CD14-positive monocyte (primary cell): ENCODE results near the gene SAAL1. TPM values are rescaled to one million over a fixed set of nuclear protein-coding genes. Genes with fewer than 3 reads are reported as not detected.

Experiments used
- DNase-seq, 3 donors: peaks; one replicate each; pipeline ENCODE4 v3.0.0-alpha.2; 2011 to 2022
- H2AFZ ChIP-seq: 2 replicates; pipeline ENCODE4 v1.6.0; 2012; ENCODE audit warnings: mild to moderate bottlenecking, low read depth, low read length, inconsistent platforms; ENCODE audit not compliant: insufficient read depth, poor library complexity, severe bottlenecking
- H3K27ac ChIP-seq, 2 donors: 1 replicate in 1 of 2; 2 replicates in 1 of 2; pipeline ENCODE4 v1.5.1; 2012 to 2013; ENCODE audit warnings: low read length in 2 of 2, control low read depth in 1 of 2, inconsistent platforms in 1 of 2, low read depth in 1 of 2, mild to moderate bottlenecking in 1 of 2
- H3K27me3 ChIP-seq, 2 donors: one replicate each; pipeline versions ENCODE4 v1.6.0 to v1.6.1; 2011 to 2013; ENCODE audit warnings: low read length in 2 of 2; ENCODE audit not compliant: control insufficient read depth in 2 of 2, insufficient read depth in 2 of 2
- H3K36me3 ChIP-seq, 2 donors: replicated peaks in 1 of 2; 1 replicate in 1 of 2; 2 replicates in 1 of 2; pipeline versions ENCODE4 v1.5.1 to v1.6.1; 2012 to 2013; ENCODE audit warnings: low read length in 2 of 2, control low read depth in 1 of 2, inconsistent platforms in 1 of 2, mild to moderate bottlenecking in 1 of 2; ENCODE audit not compliant: insufficient read depth in 2 of 2, control insufficient read depth in 1 of 2
- H3K4me1 ChIP-seq, 2 donors: 1 replicate in 1 of 2; 2 replicates in 1 of 2; pipeline versions ENCODE4 v1.5.1 to v1.6.1; 2012 to 2013; ENCODE audit warnings: low read length in 2 of 2, control low read depth in 1 of 2, inconsistent platforms in 1 of 2, mild to moderate bottlenecking in 1 of 2, moderate library complexity in 1 of 2; ENCODE audit not compliant: insufficient read depth in 2 of 2, control insufficient read depth in 1 of 2
- H3K4me2 ChIP-seq: replicated peaks from 2 replicates; pipeline ENCODE3; 2012; ENCODE audit warnings: low read length, moderate library complexity, mild to moderate bottlenecking; ENCODE audit not compliant: poor library complexity, severe bottlenecking; ENCODE audit errors: extremely low read depth
- H3K4me3 ChIP-seq, 3 experiments: fragments of 200-600 bp in 1 of 3; sonication (generic) in 1 of 3; replicated peaks in 1 of 3; 1 replicate in 2 of 3; 2 replicates in 1 of 3; pipeline ENCODE4 v1.5.1; 2011 to 2013; ENCODE audit warnings: low read length in 3 of 3, mild to moderate bottlenecking in 3 of 3, control low read depth in 2 of 3, low read depth in 2 of 3, inconsistent platforms in 1 of 3, moderate library complexity in 1 of 3
- H3K79me2 ChIP-seq: 2 replicates; pipeline ENCODE4 v1.6.0; 2012; ENCODE audit warnings: mild to moderate bottlenecking, control low read depth, inconsistent platforms, low read length, moderate library complexity; ENCODE audit not compliant: insufficient read depth
- H3K9ac ChIP-seq: 2 replicates; pipeline ENCODE4 v1.6.0; 2017; ENCODE audit warnings: low read length, mild to moderate bottlenecking; ENCODE audit not compliant: insufficient read depth, poor library complexity, severe bottlenecking
- H3K9me3 ChIP-seq, 2 donors: replicated peaks in 1 of 2; 1 replicate in 1 of 2; 2 replicates in 1 of 2; pipeline versions ENCODE4 v1.5.1 to v1.6.1; 2012 to 2013; ENCODE audit warnings: low read length in 2 of 2, control low read depth in 1 of 2; ENCODE audit not compliant: control insufficient read depth in 1 of 2, insufficient read depth in 1 of 2
- H4K20me1 ChIP-seq: 2 replicates; pipeline ENCODE4 v1.6.0; 2012; ENCODE audit warnings: mild to moderate bottlenecking, low read length, control low read depth, moderate library complexity; ENCODE audit not compliant: insufficient read depth
- H3K27ac Mint-ChIP-seq, 7 donors: one replicate each; pipeline ENCODE4 v1.8.0; 2020; ENCODE audit warnings: mild to moderate bottlenecking in 7 of 7, mixed read lengths in 7 of 7, moderate library complexity in 6 of 7, inconsistent platforms in 2 of 7
- H3K27me3 Mint-ChIP-seq, 3 donors: one replicate each; pipeline ENCODE4 v1.8.0; 2021 to 2022; ENCODE audit warnings: low read depth in 3 of 3, mild to moderate bottlenecking in 3 of 3, mixed read lengths in 3 of 3, moderate library complexity in 3 of 3, inconsistent platforms in 1 of 3
- H3K36me3 Mint-ChIP-seq, 2 donors: one replicate each; pipeline ENCODE4 v1.8.0; 2020; ENCODE audit warnings: mixed read lengths in 2 of 2, inconsistent platforms in 1 of 2, mild to moderate bottlenecking in 1 of 2
- H3K4me1 Mint-ChIP-seq: one replicate; pipeline ENCODE4 v1.8.0; 2020; ENCODE audit warnings: mild to moderate bottlenecking, mixed read lengths
- H3K4me3 Mint-ChIP-seq, 2 donors: one replicate each; pipeline ENCODE4 v1.8.0; 2020; ENCODE audit warnings: mild to moderate bottlenecking in 2 of 2, mixed read lengths in 2 of 2, moderate library complexity in 1 of 2
- H3K9me3 Mint-ChIP-seq, 7 donors: one replicate each; pipeline ENCODE4 v1.8.0; 2020 to 2022; ENCODE audit warnings: mixed read lengths in 7 of 7, mild to moderate bottlenecking in 6 of 7, moderate library complexity in 6 of 7, inconsistent platforms in 2 of 7
- WGBS: methylation state at CpG from one replicate; pipeline ENCODE4 v1.1.5; 2013; ENCODE audit warnings: missing lambda C conversion rate; ENCODE audit not compliant: insufficient coverage; 5-methylcytosine and 5-hydroxymethylcytosine counted together
- intact Hi-C, 2 donors: fragments of 100-400 bp; cut with micrococcal nuclease; formaldehyde crosslinking; loops; one replicate each; pipeline versions ENCODE4 v1.15.0 to v1.15.1; 2023
- polyA plus RNA-seq, 3 donors: library from polyadenylated mRNA; depleted of rRNA in 1 of 3; unstranded in 2 of 3; stranded (reverse) in 1 of 3; fragments of 300-500 nt in 2 of 3; fragments of >200 nt in 1 of 3; fragmentation: Illumina TruSeq in 2 of 3; gene quantifications; 1 replicate in 2 of 3; 2 replicates in 1 of 3; pipeline ENCODE4 v1.2.3, GENCODE V29; 2012 to 2021
- TF ChIP-seq, protein P1 (sequence below): fragments of 200-600 bp; IDR thresholded peaks from one replicate; pipeline ENCODE4 v1.8.0; 2022; ENCODE audit warnings: antibody characterized with exemption, mild to moderate bottlenecking

SAAL1 gene
- polyA plus RNA-seq, 3 donors = 6.4 to 10.2 (median 7.6) TPM

DNA sequence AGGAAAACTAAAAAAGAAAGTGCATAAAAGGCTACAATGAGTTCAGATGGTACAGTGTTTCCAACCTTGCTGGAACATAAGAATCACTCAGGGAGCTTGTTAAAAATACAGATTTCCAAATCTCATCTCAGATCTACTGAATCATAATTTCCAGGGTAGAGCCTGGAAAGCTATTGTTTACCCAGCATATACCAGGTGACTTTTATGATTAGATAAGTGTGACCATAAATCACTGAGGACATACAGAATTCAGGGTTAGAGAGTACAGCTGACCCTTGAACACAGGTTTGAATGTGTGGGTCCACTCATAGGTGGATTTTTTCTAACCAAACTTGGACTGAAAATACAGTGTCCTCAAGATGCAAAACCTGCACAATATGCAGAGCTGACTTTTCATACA is 11.9 kb downstream of the SAAL1 start:
- Mint-ChIP-seq H3K27me3 (peaks cover 0 to 2% (median 0%) of the 10 kb centered on the region in 3 donors), H3K36me3 (peaks cover 60 to 73% of the 10 kb centered on the region in 2 donors), H3K9me3 (no peaks in the 10 kb centered on the region), H3K4me1 (peaks cover 8% of the 10 kb centered on the region), H3K27ac (no peak overlapping the region), H3K4me3 (no peak overlapping the region)
- no peak for DNase-seq
- peaks cover 42 to 78% of the 10 kb centered on the region in 2 donors for H3K36me3 ChIP-seq
- TF ChIP-seq, protein P1, sequence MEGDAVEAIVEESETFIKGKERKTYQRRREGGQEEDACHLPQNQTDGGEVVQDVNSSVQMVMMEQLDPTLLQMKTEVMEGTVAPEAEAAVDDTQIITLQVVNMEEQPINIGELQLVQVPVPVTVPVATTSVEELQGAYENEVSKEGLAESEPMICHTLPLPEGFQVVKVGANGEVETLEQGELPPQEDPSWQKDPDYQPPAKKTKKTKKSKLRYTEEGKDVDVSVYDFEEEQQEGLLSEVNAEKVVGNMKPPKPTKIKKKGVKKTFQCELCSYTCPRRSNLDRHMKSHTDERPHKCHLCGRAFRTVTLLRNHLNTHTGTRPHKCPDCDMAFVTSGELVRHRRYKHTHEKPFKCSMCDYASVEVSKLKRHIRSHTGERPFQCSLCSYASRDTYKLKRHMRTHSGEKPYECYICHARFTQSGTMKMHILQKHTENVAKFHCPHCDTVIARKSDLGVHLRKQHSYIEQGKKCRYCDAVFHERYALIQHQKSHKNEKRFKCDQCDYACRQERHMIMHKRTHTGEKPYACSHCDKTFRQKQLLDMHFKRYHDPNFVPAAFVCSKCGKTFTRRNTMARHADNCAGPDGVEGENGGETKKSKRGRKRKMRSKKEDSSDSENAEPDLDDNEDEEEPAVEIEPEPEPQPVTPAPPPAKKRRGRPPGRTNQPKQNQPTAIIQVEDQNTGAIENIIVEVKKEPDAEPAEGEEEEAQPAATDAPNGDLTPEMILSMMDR = no peak
- no peaks in the 10 kb centered on the region for H3K79me2 ChIP-seq
- H3K27me3 ChIP-seq = no peaks in the 10 kb centered on the region
- H3K27ac ChIP-seq = no peak overlapping the region
- no peak overlapping the region for H2AFZ ChIP-seq
- no peaks in the 10 kb centered on the region for H4K20me1 ChIP-seq
- H3K4me2 ChIP-seq = no peak overlapping the region
- H3K9me3 ChIP-seq = no peaks in the 10 kb centered on the region
- no peak overlapping the region for H3K4me3 ChIP-seq
- no peak overlapping the region for H3K9ac ChIP-seq
- H3K4me1 ChIP-seq = peaks cover 4 to 6% of the 10 kb centered on the region in 2 donors
- intact Hi-C loops = no loop called here

DNA sequence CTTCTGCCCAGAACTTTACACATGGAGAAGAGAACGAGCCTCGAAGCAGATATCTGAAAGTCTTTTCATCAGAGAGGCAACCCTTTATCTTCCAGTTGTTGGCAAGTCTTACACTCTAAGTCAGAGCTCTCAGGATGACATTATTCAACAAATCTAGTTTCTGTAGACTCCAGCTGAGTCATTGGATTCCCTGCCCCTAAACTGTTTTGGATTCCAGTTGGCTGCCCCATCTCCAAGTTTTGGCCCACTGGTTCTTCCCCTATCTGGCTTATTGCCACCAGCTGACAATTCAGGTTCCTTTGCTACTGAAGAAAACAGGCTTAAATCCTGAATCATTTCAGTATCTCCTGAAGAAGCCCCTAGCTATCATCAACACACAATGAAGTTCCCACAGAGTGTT is 14.2 kb downstream of the SAAL1 start:
- Mint-ChIP-seq H3K4me3 (no peak overlapping the region), H3K27me3 (no peaks in the 10 kb centered on the region), H3K9me3 (no peaks in the 10 kb centered on the region), H3K36me3 (peaks cover 69 to 76% of the 10 kb centered on the region in 2 donors), H3K4me1 (peaks cover 16% of the 10 kb centered on the region), H3K27ac (no peak overlapping the region)
- no peak for DNase-seq
- Histone ChIP-seq H3K9me3 (no peaks in the 10 kb centered on the region), H3K27me3 (no peaks in the 10 kb centered on the region), H4K20me1 (no peaks in the 10 kb centered on the region), H3K27ac (no peak overlapping the region), H3K79me2 (no peaks in the 10 kb centered on the region), H3K4me2 (no peak overlapping the region), H3K9ac (no peak overlapping the region), H2AFZ (no peak overlapping the region), H3K4me3 (no peak overlapping the region), H3K36me3 (peaks cover 49 to 83% of the 10 kb centered on the region in 2 donors), H3K4me1 (peaks cover 12 to 13% of the 10 kb centered on the region in 2 donors)
- WGBS = 100% methylated on average over 2 of the region's 2 CpGs
- TF ChIP-seq, protein P1 = no peak
- intact Hi-C loops = no loop called here
